H1 (cell line): ENCODE results near the gene AK5. TPM values are rescaled to one million over a fixed set of nuclear protein-coding genes. Genes with fewer than 3 reads are reported as not detected.

Source experiments
- CTCF ChIA-PET: fragments of 300-600 bp; sonication (Branson Sonifier 250); formaldehyde crosslinking; loops from one replicate; lab custom pipeline; 2021; ENCODE audit not compliant: partially characterized antibody; lab: Charles Lee
- POLR2A ChIA-PET: fragments of 300-600 bp; sonication (Branson Sonifier 250); formaldehyde crosslinking; loops from one replicate; lab custom pipeline; 2021; ENCODE audit warnings: inconsistent platforms; ENCODE audit not compliant: partially characterized antibody; lab: Charles Lee
- DNase-seq, 2 experiments: peaks; one replicate each; pipeline versions ENCODE4 v3.0.0 to v3.0.0-alpha.2; 2010 to 2022; ENCODE audit warnings: low spot score in 2 of 2, low read depth in 1 of 2, mixed read lengths in 1 of 2
- FAIRE-seq: peaks from 2 replicates; lab custom pipeline; 2011; peaks lifted over from hg19 to GRCh38; lab: Jason Lieb, UNC
- H2AFZ ChIP-seq: 2 replicates; pipeline ENCODE4 v1.8.1; 2012; ENCODE audit warnings: low read length, inconsistent platforms
- H2AK5ac ChIP-seq: 2 replicates; pipeline ENCODE4 v1.6.1; 2013; ENCODE audit warnings: low read depth, low read length
- H2BK120ac ChIP-seq: replicated peaks from 2 replicates; pipeline ENCODE3; 2013; ENCODE audit warnings: low read depth, low read length, inconsistent platforms
- H2BK12ac ChIP-seq: 2 replicates; pipeline ENCODE4 v1.6.1; 2013; ENCODE audit warnings: low read depth, low read length
- H2BK15ac ChIP-seq: 2 replicates; pipeline ENCODE4 v1.6.1; 2013; ENCODE audit warnings: low read length
- H2BK20ac ChIP-seq: 2 replicates; pipeline ENCODE4 v1.6.1; 2013; ENCODE audit warnings: low read length
- H2BK5ac ChIP-seq: 2 replicates; pipeline ENCODE4 v1.6.1; 2013; ENCODE audit warnings: low read depth, low read length
- H3K14ac ChIP-seq: 2 replicates; pipeline ENCODE4 v1.6.1; 2013; ENCODE audit warnings: inconsistent platforms; ENCODE audit not compliant: insufficient read length
- H3K18ac ChIP-seq: 2 replicates; pipeline ENCODE4 v1.6.1; 2013; ENCODE audit warnings: low read length; ENCODE audit errors: extremely low read depth
- H3K23ac ChIP-seq: 2 replicates; pipeline ENCODE4 v1.6.1; 2013; ENCODE audit warnings: inconsistent platforms; ENCODE audit not compliant: insufficient read length
- H3K23me2 ChIP-seq: 2 replicates; pipeline ENCODE4 v1.6.1; 2013; ENCODE audit warnings: low read depth, low read length
- H3K27ac ChIP-seq: 2 replicates; pipeline ENCODE4 v1.6.1; 2011; ENCODE audit warnings: low read depth, low read length, inconsistent platforms
- H3K27me3 ChIP-seq, 4 experiments: replicated peaks in 1 of 4; 1 replicate in 1 of 4; 2 replicates in 3 of 4; pipeline versions ENCODE4 v1.6.1 to v1.8.1; 2011 to 2013; ENCODE audit warnings: low read length in 3 of 4, mild to moderate bottlenecking in 3 of 4, inconsistent platforms in 2 of 4, mixed read lengths in 2 of 4, moderate library complexity in 1 of 4; ENCODE audit not compliant: control insufficient read depth in 3 of 4, insufficient read depth in 3 of 4; ENCODE audit errors: extremely low read depth in 1 of 4
- H3K36me3 ChIP-seq, 4 experiments: 2 replicates each; pipeline versions ENCODE4 v1.6.1 to v1.8.1; 2011 to 2013; ENCODE audit warnings: mild to moderate bottlenecking in 4 of 4, low read length in 3 of 4, moderate library complexity in 2 of 4, control low read depth in 1 of 4, inconsistent platforms in 1 of 4; ENCODE audit not compliant: insufficient read depth in 4 of 4, control insufficient read depth in 2 of 4
- H3K4ac ChIP-seq: replicated peaks from 2 replicates; pipeline ENCODE3; 2013; ENCODE audit warnings: low read length, low read depth, mixed read lengths, inconsistent platforms; ENCODE audit not compliant: insufficient read length
- H3K4me1 ChIP-seq, 4 experiments: replicated peaks in 1 of 4; 1 replicate in 1 of 4; 2 replicates in 3 of 4; pipeline versions ENCODE4 v1.6.1 to v1.8.1; 2011 to 2013; ENCODE audit warnings: low read length in 3 of 4, inconsistent platforms in 2 of 4, mixed read lengths in 1 of 4; ENCODE audit not compliant: insufficient read depth in 4 of 4, control insufficient read depth in 3 of 4
- H3K4me2 ChIP-seq, 2 experiments: 2 replicates each; pipeline versions ENCODE4 v1.6.1 to v1.8.1; 2011 to 2013; ENCODE audit warnings: low read depth in 2 of 2, low read length in 2 of 2, control low read depth in 1 of 2, inconsistent platforms in 1 of 2, mild to moderate bottlenecking in 1 of 2; ENCODE audit not compliant: insufficient read depth in 1 of 2
- H3K4me3 ChIP-seq, 4 experiments: fragments of 200-600, 300-600 bp in 1 of 4; sonication (generic), shearing (Covaris generic), sonication (Bioruptor Twin) in 1 of 4; 2 replicates each; pipeline versions ENCODE4 v1.5.1 to v1.8.1; 2011 to 2016; ENCODE audit warnings: low read length in 4 of 4, low read depth in 3 of 4, control low read depth in 2 of 4, inconsistent platforms in 2 of 4, mild to moderate bottlenecking in 2 of 4, mixed read lengths in 1 of 4, moderate library complexity in 1 of 4; ENCODE audit not compliant: insufficient read depth in 2 of 4; ENCODE audit errors: extremely low read depth in 1 of 4
- H3K56ac ChIP-seq: replicated peaks from 2 replicates; pipeline ENCODE3; 2013; ENCODE audit warnings: low read depth, mild to moderate bottlenecking, mixed read lengths, low read length, inconsistent platforms; ENCODE audit not compliant: insufficient read length
- H3K79me1 ChIP-seq: 2 replicates; pipeline ENCODE4 v1.6.1; 2013; ENCODE audit warnings: low read depth, low read length, control low read depth
- H3K79me2 ChIP-seq, 2 experiments: 2 replicates each; pipeline versions ENCODE4 v1.6.1 to v1.8.1; 2012 to 2013; ENCODE audit warnings: low read length in 2 of 2, mild to moderate bottlenecking in 2 of 2, inconsistent platforms in 1 of 2; ENCODE audit not compliant: insufficient read depth in 2 of 2, control insufficient read depth in 1 of 2
- H3K9ac ChIP-seq, 4 experiments: replicated peaks in 1 of 4; 1 replicate in 1 of 4; 2 replicates in 3 of 4; pipeline versions ENCODE4 v1.6.1 to v1.8.1; 2011 to 2013; ENCODE audit warnings: low read depth in 3 of 4, low read length in 3 of 4, control low read depth in 2 of 4, mild to moderate bottlenecking in 2 of 4, moderate library complexity in 2 of 4, inconsistent platforms in 1 of 4; ENCODE audit errors: extremely low read depth in 1 of 4
- H3K9me3 ChIP-seq, 2 experiments: 2 replicates each; pipeline versions ENCODE4 v1.6.1 to v1.8.1; 2012 to 2013; ENCODE audit warnings: mild to moderate bottlenecking in 2 of 2, moderate library complexity in 2 of 2, control low read depth in 1 of 2, inconsistent platforms in 1 of 2, low read depth in 1 of 2, low read length in 1 of 2, mixed read lengths in 1 of 2; ENCODE audit not compliant: insufficient read depth in 2 of 2
- H4K20me1 ChIP-seq, 2 experiments: replicated peaks in 1 of 2; 2 replicates each; pipeline versions ENCODE3 to v1.8.1; 2011 to 2013; ENCODE audit warnings: inconsistent platforms in 2 of 2, low read length in 2 of 2, mild to moderate bottlenecking in 1 of 2; ENCODE audit not compliant: insufficient read depth in 2 of 2, control insufficient read depth in 1 of 2
- H4K5ac ChIP-seq: 2 replicates; pipeline ENCODE4 v1.6.1; 2013; ENCODE audit warnings: low read length, low read depth, mixed read lengths, inconsistent platforms; ENCODE audit not compliant: insufficient read length
- H4K8ac ChIP-seq: 2 replicates; pipeline ENCODE4 v1.8.0; 2013; ENCODE audit warnings: mild to moderate bottlenecking, moderate library complexity, low read length, inconsistent platforms; ENCODE audit not compliant: insufficient read depth; ENCODE audit errors: extremely low read depth
- H4K91ac ChIP-seq: replicated peaks from 2 replicates; pipeline ENCODE3; 2013; ENCODE audit warnings: low read length, mixed read lengths, inconsistent platforms; ENCODE audit not compliant: insufficient read length
- BRCA1 ChIP-seq: IDR thresholded peaks from 2 replicates; pipeline ENCODE4 v1.6.1; 2012; ENCODE audit warnings: low read depth, low read length, improper control_type of control experiment
- EGR1 ChIP-seq: IDR thresholded peaks from 2 replicates; pipeline ENCODE4 v1.6.1; 2011; ENCODE audit warnings: low read depth, low read length, borderline replicate concordance
- NANOG ChIP-seq: IDR thresholded peaks from 2 replicates; pipeline ENCODE4 v1.6.1; 2011; ENCODE audit warnings: low read length, low read depth, mild to moderate bottlenecking, inconsistent platforms; ENCODE audit not compliant: insufficient read depth, poor library complexity, severe bottlenecking
- POU5F1 ChIP-seq: IDR thresholded peaks from 2 replicates; pipeline ENCODE4 v1.6.1; 2011; ENCODE audit warnings: low read depth, mild to moderate bottlenecking, low read length, moderate library complexity
- RXRA ChIP-seq: IDR thresholded peaks from 2 replicates; pipeline ENCODE4 v1.6.1; 2011; ENCODE audit warnings: low read depth, mild to moderate bottlenecking, low read length, moderate library complexity; ENCODE audit not compliant: insufficient read depth
- SAP30 ChIP-seq: fragments of 300-600 bp; sonication (generic); IDR thresholded peaks from 2 replicates; pipeline ENCODE4 v1.7.1; 2012; ENCODE audit warnings: low read length, moderate library complexity, mild to moderate bottlenecking, inconsistent platforms; ENCODE audit not compliant: insufficient read depth, insufficient replicate concordance
- SP4 ChIP-seq: IDR thresholded peaks from 2 replicates; pipeline ENCODE4 v1.6.1; 2012; ENCODE audit warnings: low read length, inconsistent platforms
- YY1 ChIP-seq: IDR thresholded peaks from 2 replicates; pipeline ENCODE4 v1.6.1; 2011; ENCODE audit warnings: low read depth, mild to moderate bottlenecking, low read length
- ZNF274 ChIP-seq: IDR thresholded peaks from 2 replicates; pipeline ENCODE4 v1.7.0; 2012; ENCODE audit warnings: low read length, borderline replicate concordance; ENCODE audit errors: extremely low read depth
- WGBS, 2 experiments: shearing (Covaris generic) in 1 of 2; methylation state at CpG; one replicate each; pipeline versions ENCODE4 v1.1.6 to v1.1.7; 2013 to 2015; ENCODE audit warnings: low lambda C conversion rate in 2 of 2, mixed read lengths in 2 of 2, inconsistent platforms in 1 of 2, low coverage in 1 of 2, missing lambda C conversion rate in 1 of 2; ENCODE audit not compliant: insufficient replicate concordance in 2 of 2, insufficient coverage in 1 of 2, insufficient read length in 1 of 2; ENCODE audit errors: extremely low coverage in 1 of 2, missing lambda C conversion rate in 1 of 2; 5-methylcytosine and 5-hydroxymethylcytosine counted together
- polyA plus RNA-seq, 7 experiments: library from polyadenylated mRNA; depleted of rRNA in 3 of 7; stranded (reverse) in 5 of 7; unstranded in 2 of 7; fragments of >200 nt in 5 of 7; fragments of 200-250 nt in 2 of 7; gene quantifications; 1 replicate in 5 of 7; 2 replicates in 1 of 7; 4 replicates in 1 of 7; pipeline versions ENCODE4 v1.2.1 to v1.2.3, GENCODE V29; 2011 to 2013; ENCODE audit warnings: missing spikeins in 2 of 7, mixed read lengths in 2 of 7
- total RNA-seq: library from RNA; stranded (reverse); fragmentation: NEBNext Ultra II Directional; extraction: Animal tissue kit (Norgen Biotek cat#: 25700); gene quantifications from 2 replicates; pipeline ENCODE4 v1.2.1, GENCODE V29; 2021

AK5 gene
- total and polyA plus RNA-seq, 2 of the 8 experiments (the other 6 are each of a cell fraction or from before 2014, with no cell fraction given) = 2.0 to 7.1 TPM

- Histone ChIP-seq H3K79me2 (no peaks in the 10 kb centered on the region), H3K27me3 (no peaks in the 10 kb centered on the region), H3K23me2 (no peaks in the 10 kb centered on the region), H4K5ac (no peak overlapping the region), H3K27ac (no peak overlapping the region), H3K56ac (no peak overlapping the region), H3K36me3 (peaks cover 7 to 19% (median 16%) of the 10 kb centered on the region in 4 experiments; a peak in 7 of 8 replicates), H2AFZ (no peak overlapping the region), H3K9me3 (no peaks in the 10 kb centered on the region), H4K8ac (no peak overlapping the region), H2BK5ac (no peak overlapping the region), H3K79me1 (no peaks in the 10 kb centered on the region), H3K18ac (no peak overlapping the region), H3K4me2 (no peak overlapping the region), H2BK12ac (no peak overlapping the region), H2AK5ac (no peak overlapping the region), H3K4ac (no peak overlapping the region), H3K4me1 (no peaks in the 10 kb centered on the region), H2BK20ac (no peak overlapping the region), H2BK15ac (no peak overlapping the region)
- ChIA-PET CTCF (no interaction called here), POLR2A (no interaction called here)
- no peak for DNase-seq
- TF ChIP-seq NANOG (no peak), SP4 (no peak), POU5F1 (no peak), RXRA (no peak), EGR1 (no peak), YY1 (no peak), BRCA1 (no peak), ZNF274 (no peak), SAP30 (no peak)
- TF ChIP-seq, all 59 proteins: peak for 0
- Histone ChIP-seq H3K9ac (no peak overlapping the region), H4K20me1 (no peaks in the 10 kb centered on the region), H4K91ac (no peak overlapping the region), H3K23ac (no peak overlapping the region), H3K4me3 (no peak overlapping the region), H3K14ac (no peak overlapping the region), H2BK120ac (no peak overlapping the region)
- no peak for FAIRE-seq
- 81% methylated on average over 2 of the region's 2 CpGs; no CpG with 5 or more reads in 1 of the 2 experiments for WGBS, 2 experiments
Measured at GRCh38 chr1:77584884-77585283, 303.1 kb downstream of the AK5 start.
